H1 (cell line): ENCODE measurements around the gene TTLL9. TPM values are rescaled to one million over a fixed set of nuclear protein-coding genes. Genes with fewer than 3 reads are reported as not detected.

Source experiments
- ATF2 ChIP-seq: IDR thresholded peaks from 2 replicates; pipeline ENCODE4 v1.6.1; 2012; ENCODE audit warnings: low read length, inconsistent platforms
- CBX5 ChIP-seq: fragments of 300-800, 300-1000 bp; sonication (generic); IDR thresholded peaks from 2 replicates; pipeline ENCODE4 v1.7.1; 2016; ENCODE audit warnings: antibody characterized with exemption, low read length, low read depth
- CHD1 ChIP-seq: IDR thresholded peaks from 2 replicates; pipeline ENCODE4 v1.6.1; 2012; ENCODE audit warnings: low read depth, low read length, improper control_type of control experiment
- CHD2 ChIP-seq: IDR thresholded peaks from 2 replicates; pipeline ENCODE4 v1.6.1; 2012; ENCODE audit warnings: low read length, improper control_type of control experiment
- CHD7 ChIP-seq: fragments of 300-600 bp; sonication (generic); IDR thresholded peaks from 2 replicates; pipeline ENCODE4 v1.7.1; 2012; ENCODE audit warnings: low read length, moderate library complexity, mild to moderate bottlenecking, inconsistent platforms; ENCODE audit not compliant: insufficient replicate concordance
- CREB1 ChIP-seq: IDR thresholded peaks from 2 replicates; pipeline ENCODE4 v1.6.1; 2012; ENCODE audit warnings: inconsistent platforms
- MAFK ChIP-seq: IDR thresholded peaks from 2 replicates; pipeline ENCODE4 v1.6.1; 2012; ENCODE audit warnings: low read depth, mild to moderate bottlenecking, improper control_type of control experiment, low read length
- RXRA ChIP-seq: IDR thresholded peaks from 2 replicates; pipeline ENCODE4 v1.6.1; 2011; ENCODE audit warnings: low read depth, mild to moderate bottlenecking, low read length, moderate library complexity; ENCODE audit not compliant: insufficient read depth
- SRF ChIP-seq: IDR thresholded peaks from 2 replicates; pipeline ENCODE4 v1.6.1; 2011; ENCODE audit warnings: mild to moderate bottlenecking, low read depth, low read length, moderate library complexity
- polyA plus RNA-seq, 7 experiments: library from polyadenylated mRNA; depleted of rRNA in 3 of 7; stranded (reverse) in 5 of 7; unstranded in 2 of 7; fragments of >200 nt in 5 of 7; fragments of 200-250 nt in 2 of 7; gene quantifications; 1 replicate in 5 of 7; 2 replicates in 1 of 7; 4 replicates in 1 of 7; pipeline versions ENCODE4 v1.2.1 to v1.2.3, GENCODE V29; 2011 to 2013; ENCODE audit warnings: missing spikeins in 2 of 7, mixed read lengths in 2 of 7
- total RNA-seq: library from RNA; stranded (reverse); fragmentation: NEBNext Ultra II Directional; extraction: Animal tissue kit (Norgen Biotek cat#: 25700); gene quantifications from 2 replicates; pipeline ENCODE4 v1.2.1, GENCODE V29; 2021

TTLL9 gene
- total and polyA plus RNA-seq, 2 of the 8 experiments (the other 6 are each of a cell fraction or from before 2014, with no cell fraction given) = 0.06 TPM; not detected in 1

- TF ChIP-seq CBX5 = no peak
- TF ChIP-seq CHD7 = no peak
- no peak for TF ChIP-seq RXRA
- TF ChIP-seq CHD2 = no peak
- TF ChIP-seq MAFK = no peak
- TF ChIP-seq CREB1 = peak; percentile 6; the same call in 1 of the 2 replicates
- TF ChIP-seq SRF = no peak
- TF ChIP-seq ATF2 = no peak
- no peak for TF ChIP-seq CHD1
Measured at GRCh38 chr20:31879143-31879987, 8.9 kb downstream of the TTLL9 start (continued).
